Subcutaneous adipose tissue (tissue), 4 donors: ENCODE results near the gene ZBTB47. TPM values are rescaled to one million over a fixed set of nuclear protein-coding genes. Genes with fewer than 3 reads are reported as not detected.

Source experiments
- total RNA-seq, 4 donors: library from RNA; depleted of rRNA; stranded (reverse); fragments of >200 nt; gene quantifications; one replicate each; pipeline ENCODE4 v1.1.0, GENCODE V29; 2016
- TF ChIP-seq, protein P1 (sequence below): fragments of 450-650 bp; IDR thresholded peaks from one replicate; pipeline ENCODE4 v1.5.1; 2016; ENCODE audit warnings: low read depth, mild to moderate bottlenecking, control low read depth, antibody characterized with exemption, moderate library complexity

The ZBTB47 gene
- 10 to 100 TPM; 24.1 to 47.3 (median 32.7) TPM for total RNA-seq

GRCh38 chr3:42653560-42654330 lies at the start of gene ZBTB47:
Gene ZBTB47, plus strand, starts transcription at chr3:42653697. Its CDS starts 4,659 bp downstream, at chr3:42658356.
- TF ChIP-seq, protein P1, sequence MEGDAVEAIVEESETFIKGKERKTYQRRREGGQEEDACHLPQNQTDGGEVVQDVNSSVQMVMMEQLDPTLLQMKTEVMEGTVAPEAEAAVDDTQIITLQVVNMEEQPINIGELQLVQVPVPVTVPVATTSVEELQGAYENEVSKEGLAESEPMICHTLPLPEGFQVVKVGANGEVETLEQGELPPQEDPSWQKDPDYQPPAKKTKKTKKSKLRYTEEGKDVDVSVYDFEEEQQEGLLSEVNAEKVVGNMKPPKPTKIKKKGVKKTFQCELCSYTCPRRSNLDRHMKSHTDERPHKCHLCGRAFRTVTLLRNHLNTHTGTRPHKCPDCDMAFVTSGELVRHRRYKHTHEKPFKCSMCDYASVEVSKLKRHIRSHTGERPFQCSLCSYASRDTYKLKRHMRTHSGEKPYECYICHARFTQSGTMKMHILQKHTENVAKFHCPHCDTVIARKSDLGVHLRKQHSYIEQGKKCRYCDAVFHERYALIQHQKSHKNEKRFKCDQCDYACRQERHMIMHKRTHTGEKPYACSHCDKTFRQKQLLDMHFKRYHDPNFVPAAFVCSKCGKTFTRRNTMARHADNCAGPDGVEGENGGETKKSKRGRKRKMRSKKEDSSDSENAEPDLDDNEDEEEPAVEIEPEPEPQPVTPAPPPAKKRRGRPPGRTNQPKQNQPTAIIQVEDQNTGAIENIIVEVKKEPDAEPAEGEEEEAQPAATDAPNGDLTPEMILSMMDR: no peak

GRCh38 chr3:42605546-42606173 lies 47.8 kb upstream of the ZBTB47 start:
- TF ChIP-seq, protein P1: no peak

GRCh38 chr3:42608581-42608980 lies 44.9 kb upstream of the ZBTB47 start:
- TF ChIP-seq, protein P1: no peak

GRCh38 chr3:42610976-42611375 lies 42.5 kb upstream of the ZBTB47 start:
- TF ChIP-seq, protein P1: no peak

DNA sequence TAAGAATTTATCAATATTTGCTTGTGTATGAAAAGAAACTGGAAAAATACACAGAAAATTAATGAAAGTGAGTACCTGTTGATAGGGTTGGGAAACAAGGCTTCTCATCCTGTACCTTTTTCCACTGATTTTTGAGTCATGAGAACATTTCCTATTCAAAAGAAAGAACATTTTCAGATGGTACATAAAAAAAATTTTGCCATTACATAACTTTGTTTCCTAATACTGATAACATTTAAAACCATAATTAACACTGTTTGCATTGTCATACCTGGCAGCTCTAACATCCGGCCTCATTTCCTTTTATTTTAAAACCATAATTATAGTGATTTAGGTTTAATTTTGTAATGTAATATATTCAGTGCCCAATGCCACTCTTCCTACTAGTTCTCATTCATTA lies 41.3 kb upstream of the ZBTB47 start:
- TF ChIP-seq, protein P1: no peak

GRCh38 chr3:42612928-42613327 lies 40.6 kb upstream of the ZBTB47 start:
- TF ChIP-seq, protein P1: no peak

DNA sequence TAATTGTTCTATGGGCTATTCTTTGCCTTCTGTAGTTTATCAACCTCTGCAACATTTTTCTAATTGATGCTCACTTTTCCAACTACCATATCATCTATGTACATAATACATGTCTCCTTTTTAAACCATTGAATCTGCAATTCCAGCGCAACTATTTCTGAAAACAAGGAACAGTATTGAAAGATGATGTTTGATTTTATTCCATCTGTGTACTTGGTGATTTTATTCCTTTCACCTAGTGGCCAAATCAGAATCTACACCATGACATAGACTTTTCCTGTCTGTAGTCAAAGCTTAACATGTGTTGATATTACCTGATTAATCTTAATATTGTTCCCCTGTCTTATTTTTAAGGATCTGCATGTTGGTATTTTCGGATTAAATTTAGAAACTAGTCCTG lies 40.0 kb upstream of the ZBTB47 start:
- TF ChIP-seq, protein P1: no peak
